DMS53 (cell line): ENCODE data around the gene SLC6A1.
"Not testable (repeated sequence)": the region's sequence is repeated elsewhere in the genome, so short reads cannot be mapped to it uniquely, and the experiment has no call there.

Experiments used
- DNase-seq: peaks from one replicate; lab custom pipeline; 2025; lab: John Stamatoyannopoulos, UW

The SLC6A1 gene

GRCh38 chr3:11059799-11060115 lies 67.2 kb downstream of the SLC6A1 start:
- no peak for DNase-seq

- DNase-seq = peak; percentile 36
These were observed 68.1 kb downstream of the SLC6A1 start for GRCh38 chr3:11060500-11061251.

- DNase-seq = not testable (repeated sequence)
These were observed 68.8 kb downstream of the SLC6A1 start for GRCh38 chr3:11061268-11061871.

- DNase-seq = no peak
These were observed 70.2 kb downstream of the SLC6A1 start for GRCh38 chr3:11062704-11063103.

GRCh38 chr3:11071096-11071755 lies 78.7 kb downstream of the SLC6A1 start:
- no peak for DNase-seq

- no peak for DNase-seq
These were observed 80.1 kb downstream of the SLC6A1 start for GRCh38 chr3:11072631-11073030.

GRCh38 chr3:11074011-11074410 lies 81.5 kb downstream of the SLC6A1 start:
- DNase-seq = no peak

- DNase-seq = no peak
These were observed 81.9 kb downstream of the SLC6A1 start for GRCh38 chr3:11074451-11074850.

GRCh38 chr3:11075122-11075521 lies 82.6 kb downstream of the SLC6A1 start:
- not testable (repeated sequence) for DNase-seq

- DNase-seq = no peak
These were observed 84.2 kb downstream of the SLC6A1 start for GRCh38 chr3:11076711-11077110.

- no peak for DNase-seq
These were observed 84.9 kb downstream of the SLC6A1 start for GRCh38 chr3:11077466-11077865.

- no peak for DNase-seq
These were observed 86.4 kb downstream of the SLC6A1 start for GRCh38 chr3:11078826-11079515.

GRCh38 chr3:11080492-11080891 lies 87.9 kb downstream of the SLC6A1 start:
- no peak for DNase-seq

- DNase-seq = no peak
These were observed 91.5 kb downstream of the SLC6A1 start for GRCh38 chr3:11084098-11084497.

GRCh38 chr3:11084677-11085076 lies 92.1 kb downstream of the SLC6A1 start:
- no peak for DNase-seq

- no peak for DNase-seq
These were observed 92.7 kb downstream of the SLC6A1 start for GRCh38 chr3:11085093-11085840.

GRCh38 chr3:11086856-11087255 lies 94.3 kb downstream of the SLC6A1 start:
- DNase-seq = no peak

- no peak for DNase-seq
These were observed 95.5 kb downstream of the SLC6A1 start for GRCh38 chr3:11088066-11088465.

GRCh38 chr3:11088831-11089230 lies 96.3 kb downstream of the SLC6A1 start:
- DNase-seq = no peak
